ENCODE data around the gene NAA30. TPM values are rescaled to one million over a fixed set of nuclear protein-coding genes. Genes with fewer than 3 reads are reported as not detected.

Gene NAA30
- total and polyA plus RNA-seq, 2 of the 8 experiments (the other 6 are each of a cell fraction or from before 2014, with no cell fraction given) = 4.2 to 21.9 TPM

DNA sequence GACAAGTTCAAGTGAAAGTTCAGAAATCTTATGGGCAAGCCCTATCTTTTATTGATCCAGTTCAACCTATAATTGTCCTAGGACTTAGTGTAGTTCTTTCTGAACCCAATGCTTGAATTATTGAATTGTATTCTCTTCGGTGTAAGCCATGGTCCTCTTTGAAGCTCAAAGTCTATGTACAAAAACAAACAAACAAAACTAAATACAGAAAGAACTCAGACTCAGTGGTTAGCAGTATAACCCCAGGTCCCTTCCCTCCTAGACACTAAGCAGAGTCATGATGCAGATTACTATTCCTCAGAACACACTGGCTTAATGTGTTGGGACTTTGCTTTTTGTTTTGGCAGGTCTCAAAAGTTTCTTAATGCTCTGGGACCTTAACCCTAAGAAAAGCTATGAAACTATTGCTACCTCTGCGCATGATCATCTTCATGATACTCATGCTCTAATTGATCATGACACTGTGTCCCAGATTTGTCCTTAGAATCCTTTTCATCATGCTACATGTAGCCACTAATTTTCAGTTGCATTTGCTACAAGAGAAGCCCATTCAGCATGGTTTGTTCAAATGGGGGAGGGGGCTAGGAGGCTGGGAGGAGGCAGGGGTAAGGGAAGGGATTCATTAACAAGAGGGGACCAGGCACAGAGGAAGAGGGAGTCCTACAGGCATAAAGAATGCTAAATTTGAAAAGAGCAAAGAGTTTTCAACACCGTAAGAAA, 35.1 kb upstream of the NAA30 start:
- Histone ChIP-seq H2BK120ac (replicated peaks; ENCODE audit: low read depth, low read length) (no peak overlapping the region), H2BK15ac (ENCODE audit: low read length) (no peak overlapping the region), H3K9me3 (ENCODE audit: insufficient read depth in 2 of 2, low read depth in 1 of 2, low read length in 1 of 2) (no peaks in the 10 kb centered on the region), H3K4ac (replicated peaks; ENCODE audit: insufficient read length, low read depth, low read length) (no peak overlapping the region), H2AFZ (ENCODE audit: low read length) (no peak overlapping the region), H3K79me1 (ENCODE audit: low read depth, low read length) (no peaks in the 10 kb centered on the region), H3K79me2 (ENCODE audit: control insufficient read depth in 1 of 2, insufficient read depth in 2 of 2, low read length in 2 of 2) (no peaks in the 10 kb centered on the region), H3K4me2 (ENCODE audit: insufficient read depth in 1 of 2, low read depth in 2 of 2, low read length in 2 of 2) (no peak overlapping the region), H3K18ac (ENCODE audit: extremely low read depth, low read length) (no peak overlapping the region), H3K27me3 (replicated peaks in 1 of 4; ENCODE audit: control insufficient read depth in 3 of 4, extremely low read depth in 1 of 4, insufficient read depth in 3 of 4, low read length in 3 of 4) (no peaks in the 10 kb centered on the region), H3K4me1 (replicated peaks in 1 of 4; ENCODE audit: control insufficient read depth in 3 of 4, insufficient read depth in 4 of 4, low read length in 3 of 4) (no peaks in the 10 kb centered on the region), H2BK20ac (ENCODE audit: low read length) (no peak overlapping the region), H3K27ac (ENCODE audit: low read depth, low read length) (no peak overlapping the region), H3K56ac (replicated peaks; ENCODE audit: insufficient read length, low read depth, low read length) (no peak overlapping the region), H2BK12ac (ENCODE audit: low read depth, low read length) (no peak overlapping the region), H4K5ac (ENCODE audit: insufficient read length, low read depth, low read length) (no peak overlapping the region), H3K14ac (ENCODE audit: insufficient read length) (no peak overlapping the region), H3K4me3 (ENCODE audit: extremely low read depth in 1 of 4, insufficient read depth in 2 of 4, low read depth in 3 of 4, low read length in 4 of 4) (no peak overlapping the region), H3K23ac (ENCODE audit: insufficient read length) (no peak overlapping the region), H4K20me1 (replicated peaks in 1 of 2; ENCODE audit: control insufficient read depth in 1 of 2, insufficient read depth in 2 of 2, low read length in 2 of 2) (no peaks in the 10 kb centered on the region), H3K36me3 (ENCODE audit: control insufficient read depth in 2 of 4, insufficient read depth in 4 of 4, low read length in 3 of 4) (no peaks in the 10 kb centered on the region), H3K9ac (replicated peaks in 1 of 4; ENCODE audit: extremely low read depth in 1 of 4, low read depth in 3 of 4, low read length in 3 of 4) (no peak overlapping the region), H3K23me2 (ENCODE audit: low read depth, low read length) (no peaks in the 10 kb centered on the region), H2BK5ac (ENCODE audit: low read depth, low read length) (no peak overlapping the region), H4K8ac (ENCODE audit: extremely low read depth, insufficient read depth, low read length) (no peak overlapping the region), H4K91ac (replicated peaks; ENCODE audit: insufficient read length, low read length) (no peak overlapping the region), H2AK5ac (ENCODE audit: low read depth, low read length) (no peak overlapping the region)
- ChIA-PET CTCF (ENCODE audit: partially characterized antibody) (no interaction called here), POLR2A (ENCODE audit: partially characterized antibody) (no interaction called here)
- 59% methylated on average over 3 of the region's 3 CpGs; no CpG with 5 or more reads in 1 of the 2 experiments for WGBS, 2 experiments (ENCODE audit: extremely low coverage in 1 of 2, insufficient coverage in 1 of 2, insufficient read length in 1 of 2, insufficient replicate concordance in 2 of 2, low coverage in 1 of 2, low lambda C conversion rate in 2 of 2, missing lambda C conversion rate in 1 of 2)
- TF ChIP-seq SIN3A (conservative IDR thresholded peaks at IDR 0.05 in 1 of 2, IDR thresholded peaks at IDR 0.05 in 1 of 2; ENCODE audit: low read depth in 1 of 2, low read length in 2 of 2) = no peak
- no peak for TF ChIP-seq SP2 (IDR thresholded peaks at IDR 0.05; ENCODE audit: low read length)
- TF ChIP-seq, protein P1, sequence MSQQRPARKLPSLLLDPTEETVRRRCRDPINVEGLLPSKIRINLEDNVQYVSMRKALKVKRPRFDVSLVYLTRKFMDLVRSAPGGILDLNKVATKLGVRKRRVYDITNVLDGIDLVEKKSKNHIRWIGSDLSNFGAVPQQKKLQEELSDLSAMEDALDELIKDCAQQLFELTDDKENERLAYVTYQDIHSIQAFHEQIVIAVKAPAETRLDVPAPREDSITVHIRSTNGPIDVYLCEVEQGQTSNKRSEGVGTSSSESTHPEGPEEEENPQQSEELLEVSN (IDR thresholded peaks at IDR 0.05) = no peak
- DNase-seq (ENCODE audit: low read depth in 1 of 2, low spot score in 2 of 2) = no peak
- FAIRE-seq = no peak

Measured in H1 (cell line).